Calu3 (cell line): ENCODE results near the gene SMIM20. TPM values are rescaled to one million over a fixed set of nuclear protein-coding genes. Genes with fewer than 3 reads are reported as not detected.

Experiments used
- BruUV-seq: library from RNA; stranded (reverse); fragments of 400-500 nt; replicated peaks from 2 replicates; lab custom pipeline; 2021; lab: Mats Ljungman, UMichigan
- CTCF ChIA-PET: fragments of 300-600 bp; sonication (Branson Sonifier 250); formaldehyde crosslinking; loops from one replicate; lab custom pipeline; 2022; ENCODE audit warnings: antibody characterized with exemption; lab: Charles Lee
- DNase-seq: peaks from one replicate; pipeline ENCODE4 v3.0.0; 2022
- H3K27ac Mint-ChIP-seq: one replicate; pipeline ENCODE4 v1.8.0; 2022; ENCODE audit warnings: mixed read lengths; ENCODE audit not compliant: unreplicated experiment
- H3K27me3 Mint-ChIP-seq: one replicate; pipeline ENCODE4 v1.8.0; 2022; ENCODE audit warnings: mixed read lengths; ENCODE audit not compliant: unreplicated experiment
- H3K36me3 Mint-ChIP-seq: one replicate; pipeline ENCODE4 v1.8.0; 2022; ENCODE audit warnings: mild to moderate bottlenecking, moderate library complexity, mixed read lengths; ENCODE audit not compliant: insufficient read depth, unreplicated experiment
- H3K4me1 Mint-ChIP-seq: one replicate; pipeline ENCODE4 v1.8.0; 2022; ENCODE audit warnings: mild to moderate bottlenecking, low read depth, mixed read lengths; ENCODE audit not compliant: unreplicated experiment
- H3K4me3 Mint-ChIP-seq: one replicate; pipeline ENCODE4 v1.8.0; 2022; ENCODE audit warnings: mild to moderate bottlenecking, low read depth, moderate library complexity, mixed read lengths; ENCODE audit not compliant: unreplicated experiment
- H3K9me3 Mint-ChIP-seq: one replicate; pipeline ENCODE4 v1.8.0; 2022; ENCODE audit warnings: low read depth, mixed read lengths; ENCODE audit not compliant: unreplicated experiment
- intact Hi-C: fragments of 100-400 bp; cut with micrococcal nuclease; formaldehyde crosslinking; loops from one replicate; pipeline ENCODE4 v1.10.0; 2022; ENCODE audit not compliant: unreplicated experiment
- total RNA-seq: library from RNA; stranded (reverse); gene quantifications from 2 replicates; pipeline ENCODE4 v1.2.3, GENCODE V29; 2022
- TF ChIP-seq, protein P1 (sequence below): fragments of 200-600 bp; IDR thresholded peaks from one replicate; pipeline ENCODE4 v1.8.0; 2022; ENCODE audit warnings: antibody characterized with exemption; ENCODE audit not compliant: unreplicated experiment

The SMIM20 gene
- total RNA-seq, 1 experiment from 2014 or later = 21.0 TPM

DNA sequence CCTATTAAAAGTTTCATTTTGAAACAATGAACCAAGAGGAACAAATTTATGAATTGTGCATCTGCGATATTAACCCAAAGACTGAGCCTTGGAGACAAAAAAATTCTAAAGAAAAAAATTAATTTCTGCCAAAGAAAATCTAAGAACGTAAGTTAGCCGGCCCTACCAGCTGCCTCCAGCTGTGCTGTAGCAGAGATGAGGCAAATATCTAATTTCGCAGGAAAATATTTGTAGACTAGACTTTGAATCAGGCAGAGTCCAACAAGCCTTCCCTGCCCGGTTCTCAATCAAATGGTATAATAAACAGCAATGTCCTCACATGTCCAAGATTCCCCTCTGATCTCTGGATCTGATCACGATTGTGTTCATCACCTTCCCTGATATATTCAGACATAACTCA lies 21.2 kb upstream of the SMIM20 start:
- TF ChIP-seq, protein P1, sequence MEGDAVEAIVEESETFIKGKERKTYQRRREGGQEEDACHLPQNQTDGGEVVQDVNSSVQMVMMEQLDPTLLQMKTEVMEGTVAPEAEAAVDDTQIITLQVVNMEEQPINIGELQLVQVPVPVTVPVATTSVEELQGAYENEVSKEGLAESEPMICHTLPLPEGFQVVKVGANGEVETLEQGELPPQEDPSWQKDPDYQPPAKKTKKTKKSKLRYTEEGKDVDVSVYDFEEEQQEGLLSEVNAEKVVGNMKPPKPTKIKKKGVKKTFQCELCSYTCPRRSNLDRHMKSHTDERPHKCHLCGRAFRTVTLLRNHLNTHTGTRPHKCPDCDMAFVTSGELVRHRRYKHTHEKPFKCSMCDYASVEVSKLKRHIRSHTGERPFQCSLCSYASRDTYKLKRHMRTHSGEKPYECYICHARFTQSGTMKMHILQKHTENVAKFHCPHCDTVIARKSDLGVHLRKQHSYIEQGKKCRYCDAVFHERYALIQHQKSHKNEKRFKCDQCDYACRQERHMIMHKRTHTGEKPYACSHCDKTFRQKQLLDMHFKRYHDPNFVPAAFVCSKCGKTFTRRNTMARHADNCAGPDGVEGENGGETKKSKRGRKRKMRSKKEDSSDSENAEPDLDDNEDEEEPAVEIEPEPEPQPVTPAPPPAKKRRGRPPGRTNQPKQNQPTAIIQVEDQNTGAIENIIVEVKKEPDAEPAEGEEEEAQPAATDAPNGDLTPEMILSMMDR = no peak
- Mint-ChIP-seq H3K4me3 (no peak overlapping the region), H3K4me1 (peaks cover 16% of the 10 kb centered on the region), H3K27me3 (no peaks in the 10 kb centered on the region), H3K27ac (no peak overlapping the region), H3K36me3 (no peaks in the 10 kb centered on the region), H3K9me3 (no peaks in the 10 kb centered on the region)
- DNase-seq = no peak
- CTCF ChIA-PET = no interaction called here
- intact Hi-C loops = no loop called here
- BruUV-seq = no TSS peak

DNA sequence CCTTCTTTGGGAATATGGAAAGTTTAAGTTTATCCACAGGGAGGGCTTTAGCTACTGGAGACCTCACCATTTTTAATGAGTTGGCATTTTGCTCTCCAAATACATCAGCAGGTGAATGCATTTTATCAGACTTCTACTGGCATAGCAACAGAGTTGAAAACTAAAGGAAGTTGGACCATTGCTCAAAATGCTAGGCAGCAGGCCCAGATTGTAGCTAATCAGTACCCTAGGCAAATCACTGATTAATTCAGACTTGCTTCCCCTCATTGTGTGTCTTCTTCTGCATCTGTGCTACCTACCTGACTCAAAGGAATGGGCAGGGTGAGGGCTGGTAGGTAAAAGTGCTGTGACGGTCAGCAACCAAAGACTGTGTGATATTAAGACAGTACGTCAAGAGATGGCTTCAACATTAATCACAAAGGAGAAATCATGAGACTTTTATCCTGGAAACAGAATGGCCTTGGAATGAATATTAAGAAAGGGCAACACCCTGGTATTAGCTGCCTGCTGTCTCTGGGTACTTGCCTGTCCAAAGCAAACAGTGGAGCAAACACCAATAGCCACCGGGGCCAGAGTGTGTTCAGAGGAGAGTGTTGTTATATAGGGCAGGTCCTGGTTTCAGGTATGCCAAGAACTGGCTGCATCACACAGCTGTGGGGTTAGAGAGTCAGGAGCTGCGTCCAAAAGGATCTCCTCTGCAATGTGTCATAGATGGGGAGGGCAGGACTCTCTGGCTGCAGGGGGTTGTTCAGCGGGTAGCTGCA lies 17.1 kb upstream of the SMIM20 start:
- no peak for DNase-seq
- CTCF ChIA-PET = no interaction called here

DNA sequence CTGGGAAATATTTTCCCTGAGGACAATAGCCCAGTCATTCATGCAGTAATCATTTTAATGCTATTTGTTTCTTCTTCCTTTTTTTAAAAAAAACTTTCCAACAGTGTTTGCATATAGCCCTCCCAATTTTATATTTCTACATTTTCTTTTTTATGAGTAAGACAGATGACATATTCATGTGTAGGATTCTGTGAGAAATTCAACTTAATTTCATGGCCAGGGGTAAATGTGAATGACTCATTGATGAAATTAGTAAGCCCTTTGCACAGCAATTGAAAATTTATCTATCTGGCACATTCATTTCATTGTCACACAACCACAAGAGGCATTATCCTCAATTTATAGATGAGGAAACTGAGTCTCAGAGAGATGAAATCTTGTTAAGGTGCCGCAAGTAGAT lies 13.7 kb upstream of the SMIM20 start:
- Mint-ChIP-seq H3K4me1 (peaks cover 8% of the 10 kb centered on the region), H3K9me3 (no peaks in the 10 kb centered on the region), H3K4me3 (no peak overlapping the region), H3K27me3 (no peaks in the 10 kb centered on the region), H3K36me3 (no peaks in the 10 kb centered on the region), H3K27ac (no peak overlapping the region)
- CTCF ChIA-PET = no interaction called here
- intact Hi-C loops = no loop called here
- no TSS peak for BruUV-seq
- TF ChIP-seq, protein P1 = no peak
- no peak for DNase-seq

More for the DNA sequence above, 17.1 kb upstream of the SMIM20 start:
- no peak overlapping the region for H3K27ac Mint-ChIP-seq
- no TSS peak for BruUV-seq
- H3K4me1 Mint-ChIP-seq = peaks cover 8% of the 10 kb centered on the region
- intact Hi-C loops = no loop called here
- no peak overlapping the region for H3K4me3 Mint-ChIP-seq
- H3K9me3 Mint-ChIP-seq = no peaks in the 10 kb centered on the region
- TF ChIP-seq, protein P1 = no peak
- H3K27me3 Mint-ChIP-seq = no peaks in the 10 kb centered on the region
- H3K36me3 Mint-ChIP-seq = no peaks in the 10 kb centered on the region

- no peaks in the 10 kb centered on the region for H3K27me3 Mint-ChIP-seq
- CTCF ChIA-PET = no interaction called here
- TF ChIP-seq, protein P1 = no peak
- no peak overlapping the region for H3K4me3 Mint-ChIP-seq
- DNase-seq = no peak
- H3K27ac Mint-ChIP-seq = no peak overlapping the region
- BruUV-seq = no TSS peak
- H3K36me3 Mint-ChIP-seq = no peaks in the 10 kb centered on the region
- intact Hi-C loops = no loop called here
- no peaks in the 10 kb centered on the region for H3K9me3 Mint-ChIP-seq
- H3K4me1 Mint-ChIP-seq = peaks cover 8% of the 10 kb centered on the region
Observed at GRCh38 chr4:25901030-25901430, 13.0 kb upstream of the SMIM20 start.
